Activated CD4-positive, CD25-positive, alpha-beta regulatory T cell treated with anti-CD3 and anti-CD28 coated beads, Interleukin-2, amount 50 U/mL, for 16 hours (primary cell): Measurements from ENCODE around the gene UTP14A.
"Not testable (repeated sequence)": the region's sequence is repeated elsewhere in the genome, so short reads cannot be mapped to it uniquely, and the experiment has no call there.

Experiments used
- DNase-seq: peaks from one replicate; pipeline ENCODE4 v3.0.0-alpha.2; 2020; ENCODE audit warnings: low read depth, low spot score

UTP14A gene

GRCh38 chrX:129905787-129906580 lies at the start of gene UTP14A:
Gene UTP14A, plus strand, starts transcription at chrX:129906164. Its CDS starts 47 bp downstream, at chrX:129906211.
- DNase-seq, result peak; percentile 72

- not testable (repeated sequence) for DNase-seq
Measured at GRCh38 chrX:129859134-129859533, 46.8 kb upstream of the UTP14A start.

GRCh38 chrX:129866321-129866720 lies 39.6 kb upstream of the UTP14A start:
- not testable (repeated sequence) for DNase-seq

GRCh38 chrX:129872524-129872923 lies 33.4 kb upstream of the UTP14A start:
- DNase-seq, result no peak

- no peak for DNase-seq
Measured at GRCh38 chrX:129875669-129876068, 30.3 kb upstream of the UTP14A start.

- no peak for DNase-seq
Measured at GRCh38 chrX:129876771-129877305, 29.1 kb upstream of the UTP14A start.

GRCh38 chrX:129877401-129877800 lies 28.6 kb upstream of the UTP14A start:
- no peak for DNase-seq

GRCh38 chrX:129900054-129900453 lies 5.9 kb upstream of the UTP14A start:
- DNase-seq, result no peak

GRCh38 chrX:129908636-129909035 lies 2.7 kb downstream of the UTP14A start:
- no peak for DNase-seq

- DNase-seq, result peak; percentile 36
Measured at GRCh38 chrX:129925305-129926092, 19.5 kb downstream of the UTP14A start.

GRCh38 chrX:129930941-129931410 lies 25.0 kb downstream of the UTP14A start:
- no peak for DNase-seq

- DNase-seq, result no peak
Measured at GRCh38 chrX:129931411-129932015, 25.5 kb downstream of the UTP14A start.

- DNase-seq, result peak; percentile 53
Measured at GRCh38 chrX:129932016-129932820, 26.3 kb downstream of the UTP14A start.

- DNase-seq, result no peak
Measured at GRCh38 chrX:129932821-129933321, 26.9 kb downstream of the UTP14A start.

GRCh38 chrX:129933700-129934099 lies 27.7 kb downstream of the UTP14A start:
- DNase-seq, result no peak

GRCh38 chrX:129934461-129934860 lies 28.5 kb downstream of the UTP14A start:
- no peak for DNase-seq

GRCh38 chrX:129934952-129935351 lies 29.0 kb downstream of the UTP14A start:
- no peak for DNase-seq

- no peak for DNase-seq
Measured at GRCh38 chrX:129938081-129938480, 32.1 kb downstream of the UTP14A start.

GRCh38 chrX:129939986-129940385 lies 34.0 kb downstream of the UTP14A start:
- no peak for DNase-seq

- DNase-seq, result no peak
Measured at GRCh38 chrX:129940721-129941120, 34.8 kb downstream of the UTP14A start.

GRCh38 chrX:129945131-129945530 lies 39.2 kb downstream of the UTP14A start:
- DNase-seq, result no peak
